Stimulated activated CD8-positive, alpha-beta memory T cell treated with anti-CD3 and anti-CD28 coated beads, Interleukin-7, amount 100 ng/mL, for 48 hours (primary cell): ENCODE results near the gene SYCP2.
"Not testable (repeated sequence)": the region's sequence is repeated elsewhere in the genome, so short reads cannot be mapped to it uniquely, and the experiment has no call there.

Source experiments
- DNase-seq, 2 donors: peaks; one replicate each; pipeline ENCODE4 v3.0.0-alpha.2; 2020; ENCODE audit warnings: low read depth in 1 of 2; ENCODE audit errors: extremely low read depth in 1 of 2

Gene SYCP2

GRCh38 chr20:59903621-59904020 is 29.8 kb downstream of the SYCP2 start:
- DNase-seq = no peak

GRCh38 chr20:59902470-59902869 is 31.0 kb downstream of the SYCP2 start:
- no peak for DNase-seq

GRCh38 chr20:59895908-59896307 is 37.5 kb downstream of the SYCP2 start:
- DNase-seq = no peak

- no peak for DNase-seq
Observed at GRCh38 chr20:59891581-59891980, 41.9 kb downstream of the SYCP2 start.

GRCh38 chr20:59890035-59890434 is 43.4 kb downstream of the SYCP2 start:
- DNase-seq = not testable (repeated sequence)

GRCh38 chr20:59888050-59888449 is 45.4 kb downstream of the SYCP2 start:
- DNase-seq = no peak

GRCh38 chr20:59884494-59884893 is 48.9 kb downstream of the SYCP2 start:
- DNase-seq = no peak

- DNase-seq = no peak
Observed at GRCh38 chr20:59880198-59880597, 53.2 kb downstream of the SYCP2 start.

- no peak for DNase-seq
Observed at GRCh38 chr20:59873409-59873808, 60.0 kb downstream of the SYCP2 start.

GRCh38 chr20:59871096-59871495 is 62.3 kb downstream of the SYCP2 start:
- no peak for DNase-seq

GRCh38 chr20:59866338-59866737 is 67.1 kb downstream of the SYCP2 start:
- no peak for DNase-seq

- DNase-seq = no peak
Observed at GRCh38 chr20:59864726-59865125, 68.7 kb downstream of the SYCP2 start.

- no peak for DNase-seq
Observed at GRCh38 chr20:59863058-59863457, 70.4 kb downstream of the SYCP2 start.

GRCh38 chr20:59861401-59861800 is 72.0 kb downstream of the SYCP2 start:
- DNase-seq = no peak

GRCh38 chr20:59858425-59858824 is 75.0 kb downstream of the SYCP2 start:
- no peak for DNase-seq

- DNase-seq = no peak
Observed at GRCh38 chr20:59857966-59858365, 75.5 kb downstream of the SYCP2 start.

- DNase-seq = not testable (repeated sequence)
Observed at GRCh38 chr20:59856941-59857340, 76.5 kb downstream of the SYCP2 start.

GRCh38 chr20:59856526-59856925 is 76.9 kb downstream of the SYCP2 start:
- not testable (repeated sequence) for DNase-seq

GRCh38 chr20:59850018-59850641 is 83.3 kb downstream of the SYCP2 start:
- no peak for DNase-seq

GRCh38 chr20:59848182-59848581 is 85.3 kb downstream of the SYCP2 start:
- no peak for DNase-seq

GRCh38 chr20:59845472-59845871 is 88.0 kb downstream of the SYCP2 start:
- DNase-seq = no peak

GRCh38 chr20:59839400-59839799 is 94.0 kb downstream of the SYCP2 start:
- DNase-seq = no peak
